ENCODE measurements around the gene UGCG.
"Not testable (repeated sequence)": the region's sequence is repeated elsewhere in the genome, so short reads cannot be mapped to it uniquely, and the experiment has no call there.

The UGCG gene

DNA sequence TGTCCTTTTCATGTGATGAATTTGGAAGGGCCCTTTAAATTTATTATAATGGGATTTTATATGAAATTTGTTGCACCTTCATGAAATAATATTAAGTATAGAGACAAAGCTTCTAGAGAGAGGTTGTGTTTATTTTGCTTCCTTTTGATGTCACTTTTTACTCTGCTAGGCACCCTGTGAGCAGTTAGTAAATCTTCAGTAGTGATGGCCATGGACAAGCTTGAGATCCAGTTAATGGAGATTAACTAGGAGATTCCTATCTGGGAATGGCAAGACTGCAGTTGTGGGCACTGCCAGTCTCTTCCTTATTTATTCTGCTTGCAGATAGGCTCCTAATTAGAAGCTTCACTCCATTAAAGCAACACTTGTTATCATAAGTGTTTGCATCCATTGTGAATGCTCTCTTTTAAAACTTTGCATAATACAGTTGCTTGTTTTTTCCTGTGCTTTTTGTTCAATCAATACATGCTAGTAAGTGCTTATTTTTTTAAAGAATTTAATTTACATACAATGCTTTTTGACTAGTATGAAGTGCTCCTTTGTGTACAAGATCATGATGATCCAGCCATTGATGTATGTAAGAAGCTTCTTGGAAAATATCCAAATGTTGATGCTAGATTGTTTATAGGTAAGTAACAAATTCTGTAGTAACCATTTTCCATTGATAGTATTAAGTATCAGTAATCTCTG is 25.9 kb downstream of the UGCG start:
- DNase-seq = no peak

- DNase-seq = no peak
These were observed 27.7 kb downstream of the UGCG start for GRCh38 chr9:111924281-111924680.

GRCh38 chr9:111925017-111925770 is 28.6 kb downstream of the UGCG start:
- DNase-seq = no peak

GRCh38 chr9:111925784-111926183 is 29.2 kb downstream of the UGCG start:
- DNase-seq = no peak

- peak; percentile 98 to 99 for DNase-seq
These were observed 29.8 kb downstream of the UGCG start for GRCh38 chr9:111926421-111926875.

GRCh38 chr9:111928359-111928720 is 31.7 kb downstream of the UGCG start:
- DNase-seq = no peak

- DNase-seq = no peak
These were observed 38.1 kb downstream of the UGCG start for GRCh38 chr9:111934747-111935146.

DNA sequence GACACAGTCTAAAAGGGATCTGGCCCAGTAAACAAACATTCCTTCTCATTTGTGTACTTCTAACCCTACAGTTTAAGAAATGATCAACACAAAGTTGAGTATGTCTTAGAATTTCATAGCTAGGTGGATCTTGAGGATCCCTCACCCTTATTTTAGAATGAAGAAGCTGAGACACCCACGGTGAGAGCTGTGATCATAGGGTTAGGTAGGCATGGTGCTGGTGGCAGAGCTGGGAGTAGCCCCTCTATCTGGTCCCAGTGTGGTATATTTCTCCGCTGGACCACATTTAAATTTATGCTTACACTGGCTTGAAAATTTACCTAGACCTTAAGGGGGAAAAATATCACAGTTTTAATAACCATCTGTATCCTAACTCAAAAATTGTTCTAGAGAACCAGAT is 39.8 kb downstream of the UGCG start:
- no peak for DNase-seq

DNA sequence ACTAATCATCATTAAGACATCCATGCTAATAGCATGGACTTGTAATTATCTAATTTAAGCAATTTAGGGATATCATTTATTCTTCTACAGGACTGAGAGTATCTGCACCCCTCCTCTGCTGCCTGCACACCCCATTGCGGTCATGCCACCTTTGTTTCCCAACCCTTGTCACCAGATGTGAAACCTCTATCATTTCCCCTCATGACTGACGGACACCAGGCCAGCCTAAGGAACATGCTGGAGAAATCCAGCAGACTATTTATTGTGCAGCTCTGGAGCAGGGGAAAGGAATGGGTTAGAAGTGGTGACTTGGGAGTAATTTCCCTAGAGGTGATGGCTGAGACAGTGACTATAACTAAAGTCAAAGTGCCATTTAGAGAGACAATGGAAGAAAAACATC is 40.7 kb downstream of the UGCG start:
- no peak for DNase-seq

DNA sequence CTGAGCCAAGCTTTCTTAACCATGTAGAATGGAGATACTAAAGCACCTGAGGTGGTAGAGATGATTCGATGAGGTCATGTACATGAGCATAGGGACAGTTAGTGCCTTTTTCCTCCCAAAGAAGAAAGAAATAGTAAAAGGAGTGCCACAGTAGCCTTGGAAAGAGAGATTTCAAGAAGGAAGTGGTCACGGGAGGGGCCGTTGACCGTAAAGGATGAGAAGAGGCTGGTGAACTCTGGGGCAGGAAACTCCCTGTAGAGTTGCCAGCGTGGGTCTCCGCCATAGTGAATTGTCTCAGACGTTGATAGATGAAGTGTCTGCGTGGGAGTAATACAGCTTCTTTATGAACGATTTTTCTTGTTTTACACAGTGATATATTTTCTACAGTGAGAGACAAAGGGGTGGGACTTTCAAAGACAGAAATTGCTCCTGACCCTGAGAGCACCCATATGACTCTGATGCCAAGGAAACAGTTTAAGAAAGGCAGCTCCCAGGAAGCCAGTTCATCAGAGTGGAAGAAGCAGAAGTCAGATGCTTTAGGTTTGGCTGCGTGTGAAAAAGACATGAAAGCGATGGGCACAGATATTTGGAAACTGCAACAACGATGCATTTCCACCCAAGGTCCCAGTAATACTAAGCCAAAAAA is 41.3 kb downstream of the UGCG start:
- DNase-seq = peak; percentile 52 to 56

GRCh38 chr9:111938427-111938800 is 41.8 kb downstream of the UGCG start:
- DNase-seq = no peak

GRCh38 chr9:111939322-111939721 is 42.7 kb downstream of the UGCG start:
- DNase-seq = no peak

DNA sequence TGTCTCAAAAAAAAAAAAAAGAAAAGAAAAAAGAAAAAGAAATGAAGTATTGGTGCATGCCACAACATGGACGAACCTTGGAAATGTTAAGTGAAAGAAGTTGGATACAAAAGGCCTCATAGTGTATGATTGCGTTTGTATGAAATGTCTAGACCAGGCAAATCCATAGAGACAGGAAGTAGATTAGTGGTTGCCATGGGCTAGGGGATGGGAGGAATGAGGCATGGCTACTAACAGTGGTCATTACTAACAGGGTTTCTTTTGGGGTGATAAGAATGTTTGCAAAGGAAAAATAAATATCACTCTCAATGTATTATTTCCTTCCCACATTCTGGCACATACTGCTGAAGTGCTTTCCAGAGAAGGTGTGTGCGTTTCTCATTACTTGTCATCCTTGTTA is 44.1 kb downstream of the UGCG start:
- no peak for DNase-seq

DNA sequence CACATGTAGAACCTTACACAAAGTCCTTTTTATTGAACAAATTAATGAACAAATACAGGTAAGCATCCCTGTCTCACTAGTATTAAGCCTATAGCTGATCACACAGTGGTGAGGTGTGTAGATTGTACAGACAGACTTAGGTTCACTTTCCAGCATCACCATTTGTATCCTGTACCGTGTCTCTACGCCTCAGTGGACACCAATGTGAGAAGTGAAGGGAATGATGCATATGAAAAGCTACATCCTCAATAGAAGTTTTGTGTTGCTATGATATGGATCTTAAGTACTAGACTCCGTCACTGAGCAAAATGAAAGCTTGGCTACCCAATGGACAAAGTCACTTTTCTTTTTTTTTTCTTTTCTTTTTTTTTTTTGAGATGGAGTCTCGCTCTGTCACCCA is 46.6 kb downstream of the UGCG start:
- DNase-seq = no peak

DNA sequence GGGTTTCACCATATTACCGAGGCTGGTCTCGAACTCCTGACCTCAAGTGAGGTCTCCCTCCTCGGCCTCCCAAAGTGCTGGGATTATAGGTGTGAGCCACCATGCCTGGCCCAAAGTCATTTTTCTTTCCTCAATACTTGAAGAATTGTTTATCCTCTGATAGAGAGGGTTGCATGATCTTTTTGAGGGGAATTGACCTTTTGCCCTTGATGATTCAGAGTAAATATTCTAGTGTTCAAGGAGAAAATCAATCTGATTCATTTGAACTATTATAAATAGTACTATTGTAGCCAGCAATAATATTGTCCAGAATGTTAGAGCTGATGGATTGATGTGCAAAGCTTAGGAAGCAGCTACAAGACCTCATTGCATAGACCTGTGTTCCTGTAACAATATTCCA is 47.1 kb downstream of the UGCG start:
- DNase-seq = no peak

GRCh38 chr9:111944241-111944866 is 47.7 kb downstream of the UGCG start:
- no peak for DNase-seq

DNA sequence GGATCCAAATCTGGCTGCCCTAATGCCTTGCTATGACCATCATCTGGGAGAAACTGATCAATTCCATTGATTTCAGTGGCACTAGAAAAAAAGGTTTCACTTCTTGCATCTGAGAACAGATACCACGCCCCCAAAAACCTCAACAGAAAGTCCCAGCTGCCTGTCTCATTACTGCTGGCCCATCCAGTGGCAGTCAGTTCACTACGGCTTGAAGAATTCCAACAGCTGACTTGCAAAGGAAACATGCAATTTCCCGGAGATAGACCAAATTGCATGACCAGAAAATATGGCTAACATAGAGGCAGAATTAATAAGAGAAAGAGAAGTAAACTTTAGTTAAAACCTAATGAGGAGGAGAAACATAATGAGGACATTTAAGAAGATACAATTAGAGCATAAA is 48.6 kb downstream of the UGCG start:
- DNase-seq = no peak

DNA sequence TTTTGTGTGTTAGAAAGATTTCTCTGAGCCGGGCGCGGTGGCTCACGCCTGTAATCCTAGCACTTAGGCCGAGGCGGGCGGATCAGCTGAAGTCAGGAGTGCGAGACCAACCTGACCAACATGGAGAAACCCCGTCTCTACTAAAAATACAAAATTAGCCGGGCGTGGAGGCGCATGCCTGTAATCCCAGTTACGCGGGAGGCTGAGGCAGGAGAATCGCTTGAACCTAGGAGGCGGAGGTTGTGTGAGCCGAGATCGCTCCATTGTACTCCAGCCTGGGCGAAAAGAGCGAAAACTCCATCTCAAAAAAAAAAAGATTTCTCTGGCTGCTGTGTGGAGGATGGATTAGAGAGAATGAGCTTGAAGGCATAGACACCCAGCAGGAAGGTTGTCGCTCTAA is 51.5 kb downstream of the UGCG start:
- DNase-seq = not testable (repeated sequence)

GRCh38 chr9:111948951-111949350 is 52.3 kb downstream of the UGCG start:
- DNase-seq = no peak

GRCh38 chr9:111949919-111950318 is 53.3 kb downstream of the UGCG start:
- DNase-seq = no peak

GRCh38 chr9:111952559-111952958 is 55.9 kb downstream of the UGCG start:
- DNase-seq = no peak

DNA sequence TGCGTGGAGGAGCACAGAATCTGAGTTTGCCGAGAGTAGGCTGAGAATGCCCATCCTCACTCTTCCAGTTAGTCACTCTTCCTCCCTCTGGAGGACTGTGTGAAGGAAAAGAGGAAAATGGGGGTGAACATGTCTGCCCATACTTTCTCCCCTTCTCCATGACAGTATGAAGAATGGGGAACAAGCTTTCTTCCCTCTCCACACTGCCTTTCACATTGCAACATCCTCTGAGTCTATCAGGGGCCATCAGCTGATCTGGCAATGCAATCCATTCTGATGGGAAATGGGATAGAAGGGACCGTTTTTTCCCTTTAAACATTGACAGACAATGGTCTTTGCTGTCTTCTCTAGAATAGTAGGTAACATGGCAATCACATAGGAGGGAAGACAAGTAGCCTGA is 56.8 kb downstream of the UGCG start:
- peak in 1 of 2 experiments; percentile 40 for DNase-seq

DNA sequence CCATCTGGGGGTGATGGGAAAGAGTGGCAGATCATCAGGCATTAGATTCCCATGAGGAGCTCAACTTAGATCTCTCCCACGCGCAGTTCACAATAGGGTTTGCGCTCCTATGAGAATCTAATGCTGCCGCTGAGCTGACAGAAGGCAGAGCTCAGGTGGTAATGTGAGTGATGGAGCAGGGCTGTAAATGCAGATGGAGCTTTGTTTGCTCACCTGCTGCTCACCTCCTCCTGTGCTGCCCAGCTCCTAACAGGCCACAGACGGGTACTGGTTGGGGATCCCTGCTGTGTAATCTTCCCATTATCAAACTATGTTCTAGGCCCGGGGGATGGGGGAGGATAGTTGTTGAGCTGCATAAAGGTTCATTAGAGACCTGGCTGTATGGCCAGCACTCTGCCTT is 58.4 kb downstream of the UGCG start:
- no peak for DNase-seq
